ENCODE results near the gene YWHAH.

YWHAH gene

GRCh38 chr22:31915586-31915985, 28.7 kb upstream of the YWHAH start:
- H3K27me3 ChIP-seq (ENCODE audit: low read depth, low read length): 0 out of 2 replicates have a peak, but pooled peaks cover 3% of the 10 kb centered on the region
- no peak overlapping the region for H3K9ac ChIP-seq (ENCODE audit: low read length)
- H2AFZ ChIP-seq (ENCODE audit: low read depth, low read length): no peak overlapping the region
- H3K9me3 ChIP-seq (ENCODE audit: insufficient read depth, low read length): no peaks in the 10 kb centered on the region
- H3K27ac ChIP-seq (ENCODE audit: low read length): no peak overlapping the region
- no peaks in the 10 kb centered on the region for H3K36me3 ChIP-seq (replicated peaks; ENCODE audit: low read depth, low read length)
- no peaks in the 10 kb centered on the region for H3K79me2 ChIP-seq (ENCODE audit: low read length)
- TF ChIP-seq CTCF (IDR thresholded peaks at IDR 0.05; ENCODE audit: low read depth, low read length) (no peak), EZH2phosphoT487 (IDR thresholded peaks at IDR 0.05; ENCODE audit: low read depth) (no peak)
- no peak overlapping the region for H3K4me3 ChIP-seq (ENCODE audit: low read length)
- peaks cover 8% of the 10 kb centered on the region; the same call in 1 of the 2 replicates for H4K20me1 ChIP-seq (ENCODE audit: insufficient read depth, low read length)
- H3K4me2 ChIP-seq (ENCODE audit: low read length): no peak overlapping the region
- peaks cover 21% of the 10 kb centered on the region for H3K4me1 ChIP-seq (ENCODE audit: low read length)

GRCh38 chr22:31917227-31917921, 27.0 kb upstream of the YWHAH start:
- Histone ChIP-seq H3K79me2 (ENCODE audit: low read length) (no peaks in the 10 kb centered on the region), H4K20me1 (ENCODE audit: insufficient read depth, low read length) (peaks cover 8% of the 10 kb centered on the region; the same call in 1 of the 2 replicates), H3K4me3 (ENCODE audit: low read length) (peak overlapping the region; percentile 59), H3K27ac (ENCODE audit: low read length) (no peak overlapping the region), H3K9me3 (ENCODE audit: insufficient read depth, low read length) (no peaks in the 10 kb centered on the region), H3K4me1 (ENCODE audit: low read length) (peaks cover 22% of the 10 kb centered on the region), H3K36me3 (replicated peaks; ENCODE audit: low read depth, low read length) (no peaks in the 10 kb centered on the region), H2AFZ (ENCODE audit: low read depth, low read length) (no peak overlapping the region), H3K9ac (ENCODE audit: low read length) (0 out of 2 replicates have a peak overlapping the region, but pooled peaks have one; percentile 15), H3K27me3 (ENCODE audit: low read depth, low read length) (0 out of 2 replicates have a peak, but pooled peaks cover 3% of the 10 kb centered on the region), H3K4me2 (ENCODE audit: low read length) (peak overlapping the region; percentile 81)
- no peak for TF ChIP-seq EZH2phosphoT487 (IDR thresholded peaks at IDR 0.05; ENCODE audit: low read depth)
- no peak for TF ChIP-seq CTCF (IDR thresholded peaks at IDR 0.05; ENCODE audit: low read depth, low read length)

- Histone ChIP-seq H3K9me3 (ENCODE audit: insufficient read depth, low read length) (no peaks in the 10 kb centered on the region), H2AFZ (ENCODE audit: low read depth, low read length) (no peak overlapping the region), H3K36me3 (replicated peaks; ENCODE audit: low read depth, low read length) (no peaks in the 10 kb centered on the region), H3K9ac (ENCODE audit: low read length) (no peak overlapping the region), H4K20me1 (ENCODE audit: insufficient read depth, low read length) (peaks cover 8% of the 10 kb centered on the region; the same call in 1 of the 2 replicates), H3K79me2 (ENCODE audit: low read length) (no peaks in the 10 kb centered on the region), H3K27me3 (ENCODE audit: low read depth, low read length) (0 out of 2 replicates have a peak, but pooled peaks cover 7% of the 10 kb centered on the region), H3K27ac (ENCODE audit: low read length) (no peak overlapping the region), H3K4me1 (ENCODE audit: low read length) (peaks cover 40% of the 10 kb centered on the region), H3K4me2 (ENCODE audit: low read length) (no peak overlapping the region), H3K4me3 (ENCODE audit: low read length) (no peak overlapping the region)
- TF ChIP-seq CTCF (IDR thresholded peaks at IDR 0.05; ENCODE audit: low read depth, low read length) (no peak), EZH2phosphoT487 (IDR thresholded peaks at IDR 0.05; ENCODE audit: low read depth) (no peak)
Measured at GRCh38 chr22:31919730-31920129, 24.6 kb upstream of the YWHAH start.

GRCh38 chr22:31920306-31920705, 24.0 kb upstream of the YWHAH start:
- Histone ChIP-seq H3K27ac (ENCODE audit: low read length) (no peak overlapping the region), H3K9ac (ENCODE audit: low read length) (no peak overlapping the region), H3K36me3 (replicated peaks; ENCODE audit: low read depth, low read length) (no peaks in the 10 kb centered on the region), H3K79me2 (ENCODE audit: low read length) (no peaks in the 10 kb centered on the region), H3K4me3 (ENCODE audit: low read length) (no peak overlapping the region), H2AFZ (ENCODE audit: low read depth, low read length) (no peak overlapping the region), H4K20me1 (ENCODE audit: insufficient read depth, low read length) (peaks cover 8% of the 10 kb centered on the region; the same call in 1 of the 2 replicates), H3K4me1 (ENCODE audit: low read length) (peaks cover 37% of the 10 kb centered on the region), H3K27me3 (ENCODE audit: low read depth, low read length) (0 out of 2 replicates have a peak, but pooled peaks cover 7% of the 10 kb centered on the region), H3K9me3 (ENCODE audit: insufficient read depth, low read length) (no peaks in the 10 kb centered on the region), H3K4me2 (ENCODE audit: low read length) (no peak overlapping the region)
- TF ChIP-seq EZH2phosphoT487 (IDR thresholded peaks at IDR 0.05; ENCODE audit: low read depth): no peak
- no peak for TF ChIP-seq CTCF (IDR thresholded peaks at IDR 0.05; ENCODE audit: low read depth, low read length)
